ENCODE measurements around the gene RAB40C.
A peak's percentile ranks its signal among the peaks of the same experiment; 100 is the strongest.

The RAB40C gene

GRCh38 chr16:647173-647902 lies 57.5 kb downstream of the RAB40C start:
- DNase-seq (ENCODE audit: low spot score), result no peak

- DNase-seq (ENCODE audit: low spot score), result no peak
Observed at GRCh38 chr16:648071-648780, 58.4 kb downstream of the RAB40C start.

GRCh38 chr16:648781-649589 lies 59.1 kb downstream of the RAB40C start, which contains the start of gene WDR90:
WDR90 (plus strand) TSS chr16:649365; CDS start chr16:649417, 52 bp downstream.
- peak; percentile 89 for DNase-seq (ENCODE audit: low spot score)

- no peak for DNase-seq (ENCODE audit: low spot score)
Observed at GRCh38 chr16:649631-650030, 59.8 kb downstream of the RAB40C start.

- DNase-seq (ENCODE audit: low spot score), result no peak
Observed at GRCh38 chr16:651844-652243, 62.0 kb downstream of the RAB40C start.

GRCh38 chr16:652454-653305 lies 62.8 kb downstream of the RAB40C start:
- DNase-seq (ENCODE audit: low spot score), result no peak

- no peak for DNase-seq (ENCODE audit: low spot score)
Observed at GRCh38 chr16:654034-654433, 64.2 kb downstream of the RAB40C start.

- DNase-seq (ENCODE audit: low spot score), result no peak
Observed at GRCh38 chr16:657487-657886, 67.6 kb downstream of the RAB40C start.

- no peak for DNase-seq (ENCODE audit: low spot score)
Observed at GRCh38 chr16:658679-659571, 69.1 kb downstream of the RAB40C start.

- no peak for DNase-seq (ENCODE audit: low spot score)
Observed at GRCh38 chr16:659618-660017, 69.8 kb downstream of the RAB40C start.

- DNase-seq (ENCODE audit: low spot score), result no peak
Observed at GRCh38 chr16:660132-660458, 70.2 kb downstream of the RAB40C start.

- peak; percentile 88 for DNase-seq (ENCODE audit: low spot score)
Observed at GRCh38 chr16:660459-661183, 70.8 kb downstream of the RAB40C start.

- DNase-seq (ENCODE audit: low spot score), result no peak
Observed at GRCh38 chr16:661184-661821, 71.4 kb downstream of the RAB40C start.

- no peak for DNase-seq (ENCODE audit: low spot score)
Observed at GRCh38 chr16:662095-662494, 72.2 kb downstream of the RAB40C start.

- no peak for DNase-seq (ENCODE audit: low spot score)
Observed at GRCh38 chr16:662597-662996, 72.7 kb downstream of the RAB40C start.

- DNase-seq (ENCODE audit: low spot score), result no peak
Observed at GRCh38 chr16:666572-666971, 76.7 kb downstream of the RAB40C start.

GRCh38 chr16:667113-667779 lies 77.4 kb downstream of the RAB40C start:
- no peak for DNase-seq (ENCODE audit: low spot score)

GRCh38 chr16:667780-668518 lies 78.1 kb downstream of the RAB40C start, which contains the start of gene RHOT2:
RHOT2 (plus strand) TSS chr16:668132; CDS start chr16:668200, 68 bp downstream.
- DNase-seq (ENCODE audit: low spot score), result peak; percentile 89
